ENCODE measurements around the gene CBLIF. TPM values are rescaled to one million over a fixed set of nuclear protein-coding genes. Genes with fewer than 3 reads are reported as not detected.

Gene CBLIF
- total RNA-seq, 4 donors from 2014 or later, result not detected

GRCh38 chr11:59867946-59868345 lies 22.6 kb upstream of the CBLIF start:
- Histone ChIP-seq H3K27ac (no peak overlapping the region), H3K4me3 (no peak overlapping the region), H3K36me3 (no peaks in the 10 kb centered on the region), H3K27me3 (no peaks in the 10 kb centered on the region), H3K9me3 (no peaks in the 10 kb centered on the region), H3K4me1 (peaks cover 0 to 9% (median 4%) of the 10 kb centered on the region in 3 donors)
- DNase-seq, result no peak
- TF ChIP-seq POLR2A (IDR thresholded peaks at IDR 0.05) (no peak), CTCF (IDR thresholded peaks at IDR 0.05) (no peak)
- intact Hi-C loops (cut with DNase I), result no loop called here
- 59 to 81% methylated on average over 2 of the region's 2 CpGs for WGBS, 2 donors

- no peak overlapping the region for H3K4me3 ChIP-seq
- no peaks in the 10 kb centered on the region for H3K36me3 ChIP-seq
- TF ChIP-seq POLR2A (IDR thresholded peaks at IDR 0.05) (no peak), CTCF (IDR thresholded peaks at IDR 0.05) (no peak)
- no peak overlapping the region for H3K27ac ChIP-seq
- H3K9me3 ChIP-seq, result no peaks in the 10 kb centered on the region
- no peak for DNase-seq
- WGBS, 2 donors, result 82 to 90% methylated on average over 1 of the region's 1 CpG
- H3K27me3 ChIP-seq, result no peaks in the 10 kb centered on the region
- peaks cover 0 to 9% (median 4%) of the 10 kb centered on the region in 3 donors for H3K4me1 ChIP-seq
- intact Hi-C loops (cut with DNase I), result no loop called here
These were observed 21.5 kb upstream of the CBLIF start for GRCh38 chr11:59866836-59867235.

- DNase-seq, result no peak
- no peaks in the 10 kb centered on the region for H3K27me3 ChIP-seq
- WGBS, 2 donors, result 69 to 83% methylated on average over 3 of the region's 3 CpGs
- H3K27ac ChIP-seq, result peak within 1 kb of the TSS in 3 of 4 donors; percentile 28 to 71 (median 71)
- no peaks in the 10 kb centered on the region for H3K36me3 ChIP-seq
- H3K4me3 ChIP-seq, result peak within 1 kb of the TSS in 1 of 4 donors; percentile 40
- peaks cover 0 to 9% (median 4%) of the 10 kb centered on the region in 3 donors for H3K4me1 ChIP-seq
- no peak for TF ChIP-seq POLR2A (IDR thresholded peaks at IDR 0.05)
- TF ChIP-seq CTCF (IDR thresholded peaks at IDR 0.05), result no peak
- no peaks in the 10 kb centered on the region for H3K9me3 ChIP-seq
- intact Hi-C loops (cut with DNase I), result no loop called here
These were observed 21.1 kb upstream of the CBLIF start, which contains the start of gene TCN1 for GRCh38 chr11:59866397-59866796. Gene TCN1, minus strand, starts transcription at chr11:59866487. Its CDS starts 17 bp downstream, at chr11:59866470.

- DNase-seq, result no peak
- Histone ChIP-seq H3K36me3 (no peaks in the 10 kb centered on the region), H3K4me1 (peaks cover 0 to 9% (median 4%) of the 10 kb centered on the region in 3 donors), H3K9me3 (no peaks in the 10 kb centered on the region), H3K27me3 (no peaks in the 10 kb centered on the region), H3K27ac (peak overlapping the region in 3 of 4 donors; percentile 28 to 71 (median 71)), H3K4me3 (no peak overlapping the region)
- TF ChIP-seq POLR2A (IDR thresholded peaks at IDR 0.05), result no peak
- TF ChIP-seq CTCF (IDR thresholded peaks at IDR 0.05), result no peak
- 46 to 53% methylated on average over 1 of the region's 1 CpG for WGBS, 2 donors
- intact Hi-C loops (cut with DNase I), result no loop called here
These were observed 19.7 kb upstream of the CBLIF start for GRCh38 chr11:59865031-59865430.

- H3K27me3 ChIP-seq, result no peaks in the 10 kb centered on the region
- no peak for TF ChIP-seq CTCF (IDR thresholded peaks at IDR 0.05)
- TF ChIP-seq POLR2A (IDR thresholded peaks at IDR 0.05), result no peak
- H3K4me3 ChIP-seq, result no peak overlapping the region
- no peaks in the 10 kb centered on the region for H3K9me3 ChIP-seq
- DNase-seq, result no peak
- intact Hi-C loops (cut with DNase I), result no loop called here
- WGBS, 2 donors, result 58 to 61% methylated on average over 3 of the region's 3 CpGs
- H3K4me1 ChIP-seq, result peaks cover 3 to 13% (median 4%) of the 10 kb centered on the region in 3 donors
- no peak overlapping the region for H3K27ac ChIP-seq
- H3K36me3 ChIP-seq, result no peaks in the 10 kb centered on the region
These were observed 17.0 kb upstream of the CBLIF start for GRCh38 chr11:59862252-59862651.

Data from esophagus squamous epithelium (tissue), 5 donors.